ENCODE data around the gene MPPED2.

Gene MPPED2

DNA sequence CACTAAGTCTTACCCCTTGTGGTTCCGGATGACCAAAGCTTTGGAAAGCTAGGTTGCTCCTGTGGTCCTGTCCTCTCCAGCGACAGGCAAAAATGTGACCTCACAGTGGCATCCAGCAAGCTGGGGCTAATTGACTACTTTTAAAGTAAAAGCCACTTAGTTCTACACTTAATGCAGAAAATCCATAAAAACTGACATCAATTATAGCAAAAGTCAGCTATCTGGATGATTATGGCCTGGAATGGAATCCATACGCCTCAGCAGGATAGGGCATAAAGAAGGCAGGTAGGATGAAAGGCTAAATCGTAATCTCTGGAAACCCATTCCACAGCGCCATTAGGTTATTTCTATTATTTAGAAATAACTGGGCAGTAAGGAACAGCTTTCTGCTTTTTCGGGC, 171.3 kb downstream of the MPPED2 start:
- DNase-seq (ENCODE audit: low read depth): no peak
- TF ChIP-seq POLR2A (IDR thresholded peaks at IDR 0.05; ENCODE audit: extremely low read depth, insufficient read length): no peak
- TF ChIP-seq, protein P1, sequence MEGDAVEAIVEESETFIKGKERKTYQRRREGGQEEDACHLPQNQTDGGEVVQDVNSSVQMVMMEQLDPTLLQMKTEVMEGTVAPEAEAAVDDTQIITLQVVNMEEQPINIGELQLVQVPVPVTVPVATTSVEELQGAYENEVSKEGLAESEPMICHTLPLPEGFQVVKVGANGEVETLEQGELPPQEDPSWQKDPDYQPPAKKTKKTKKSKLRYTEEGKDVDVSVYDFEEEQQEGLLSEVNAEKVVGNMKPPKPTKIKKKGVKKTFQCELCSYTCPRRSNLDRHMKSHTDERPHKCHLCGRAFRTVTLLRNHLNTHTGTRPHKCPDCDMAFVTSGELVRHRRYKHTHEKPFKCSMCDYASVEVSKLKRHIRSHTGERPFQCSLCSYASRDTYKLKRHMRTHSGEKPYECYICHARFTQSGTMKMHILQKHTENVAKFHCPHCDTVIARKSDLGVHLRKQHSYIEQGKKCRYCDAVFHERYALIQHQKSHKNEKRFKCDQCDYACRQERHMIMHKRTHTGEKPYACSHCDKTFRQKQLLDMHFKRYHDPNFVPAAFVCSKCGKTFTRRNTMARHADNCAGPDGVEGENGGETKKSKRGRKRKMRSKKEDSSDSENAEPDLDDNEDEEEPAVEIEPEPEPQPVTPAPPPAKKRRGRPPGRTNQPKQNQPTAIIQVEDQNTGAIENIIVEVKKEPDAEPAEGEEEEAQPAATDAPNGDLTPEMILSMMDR (IDR thresholded peaks at IDR 0.05; ENCODE audit: low read depth, low read length): no peak
- TF ChIP-seq MYC (IDR thresholded peaks at IDR 0.05; ENCODE audit: low read depth, low read length): no peak
- TF ChIP-seq, protein P2, sequence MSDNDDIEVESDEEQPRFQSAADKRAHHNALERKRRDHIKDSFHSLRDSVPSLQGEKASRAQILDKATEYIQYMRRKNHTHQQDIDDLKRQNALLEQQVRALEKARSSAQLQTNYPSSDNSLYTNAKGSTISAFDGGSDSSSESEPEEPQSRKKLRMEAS (IDR thresholded peaks at IDR 0.05; ENCODE audit: low read depth, low read length): no peak
- no peak overlapping the region for H3K4me3 ChIP-seq (ENCODE audit: low read depth, low read length)

DNA sequence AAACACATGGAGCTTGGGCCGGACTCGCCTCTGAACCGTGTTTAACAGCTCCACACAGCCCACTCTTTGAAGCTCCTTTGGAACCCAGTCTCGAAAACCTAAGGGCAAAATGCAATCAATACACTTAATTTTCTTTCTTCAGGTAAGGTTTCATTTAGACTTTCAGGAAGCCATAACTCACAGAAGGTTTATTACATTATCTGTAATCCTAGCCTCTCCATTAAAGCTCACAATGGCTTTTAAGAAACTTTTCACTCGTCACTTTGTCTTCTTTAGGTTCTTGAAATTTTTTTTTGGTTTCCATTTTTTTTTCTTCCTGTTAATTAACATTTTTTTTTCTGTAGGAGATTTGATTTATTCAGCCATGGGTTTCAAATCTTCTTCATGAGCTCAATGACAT, 171.9 kb downstream of the MPPED2 start:
- no peak for DNase-seq (ENCODE audit: low read depth)
- TF ChIP-seq, protein P2 (IDR thresholded peaks at IDR 0.05; ENCODE audit: low read depth, low read length): no peak
- H3K4me3 ChIP-seq (ENCODE audit: low read depth, low read length): no peak overlapping the region

DNA sequence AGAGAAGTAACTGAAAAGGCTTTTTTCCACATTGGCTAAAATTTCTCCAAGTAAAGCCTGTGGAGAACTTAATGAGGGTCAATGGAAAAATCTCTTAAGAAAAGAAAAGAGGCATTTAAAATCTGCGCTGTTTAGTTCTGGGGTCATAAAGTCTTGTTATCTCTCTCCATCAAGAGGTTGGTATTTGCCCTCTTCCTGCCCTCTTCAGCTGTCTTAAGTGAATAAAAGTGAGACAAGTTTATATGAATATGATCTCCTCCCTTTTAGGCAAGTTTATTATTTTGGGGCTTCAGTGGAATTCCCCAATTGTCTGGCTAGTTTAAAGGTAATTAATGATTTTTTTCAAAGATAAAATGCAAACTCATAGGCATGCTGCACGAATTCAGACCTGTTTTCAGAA, 173.6 kb downstream of the MPPED2 start:
- no peak overlapping the region for H3K4me3 ChIP-seq (ENCODE audit: low read depth, low read length)
- no peak for DNase-seq (ENCODE audit: low read depth)
- TF ChIP-seq, protein P2 (IDR thresholded peaks at IDR 0.05; ENCODE audit: low read depth, low read length): no peak
- TF ChIP-seq, protein P1 (IDR thresholded peaks at IDR 0.05; ENCODE audit: low read depth, low read length): no peak
- TF ChIP-seq MYC (IDR thresholded peaks at IDR 0.05; ENCODE audit: low read depth, low read length): no peak
- TF ChIP-seq POLR2A (IDR thresholded peaks at IDR 0.05; ENCODE audit: extremely low read depth, insufficient read length): no peak

DNA sequence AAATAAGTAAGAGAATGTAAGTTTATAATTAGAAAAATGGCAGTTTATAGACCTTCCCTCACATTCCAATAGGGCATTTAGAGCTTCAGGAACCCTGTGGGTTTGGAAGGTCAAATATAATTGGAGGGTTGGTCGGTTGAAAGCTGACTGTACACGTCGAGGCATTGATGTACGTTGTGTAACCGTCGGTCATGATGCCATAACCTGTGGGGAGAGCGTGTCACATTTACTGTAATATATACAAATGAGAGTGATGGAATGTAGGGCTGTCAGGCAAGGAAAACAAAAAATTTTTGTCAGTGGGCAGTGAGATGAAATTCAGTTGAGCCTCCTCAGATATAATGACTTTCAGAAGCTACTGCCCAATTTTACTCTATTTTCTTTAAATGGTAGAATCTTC, 174.8 kb downstream of the MPPED2 start:
- DNase-seq (ENCODE audit: low read depth): no peak

DNA sequence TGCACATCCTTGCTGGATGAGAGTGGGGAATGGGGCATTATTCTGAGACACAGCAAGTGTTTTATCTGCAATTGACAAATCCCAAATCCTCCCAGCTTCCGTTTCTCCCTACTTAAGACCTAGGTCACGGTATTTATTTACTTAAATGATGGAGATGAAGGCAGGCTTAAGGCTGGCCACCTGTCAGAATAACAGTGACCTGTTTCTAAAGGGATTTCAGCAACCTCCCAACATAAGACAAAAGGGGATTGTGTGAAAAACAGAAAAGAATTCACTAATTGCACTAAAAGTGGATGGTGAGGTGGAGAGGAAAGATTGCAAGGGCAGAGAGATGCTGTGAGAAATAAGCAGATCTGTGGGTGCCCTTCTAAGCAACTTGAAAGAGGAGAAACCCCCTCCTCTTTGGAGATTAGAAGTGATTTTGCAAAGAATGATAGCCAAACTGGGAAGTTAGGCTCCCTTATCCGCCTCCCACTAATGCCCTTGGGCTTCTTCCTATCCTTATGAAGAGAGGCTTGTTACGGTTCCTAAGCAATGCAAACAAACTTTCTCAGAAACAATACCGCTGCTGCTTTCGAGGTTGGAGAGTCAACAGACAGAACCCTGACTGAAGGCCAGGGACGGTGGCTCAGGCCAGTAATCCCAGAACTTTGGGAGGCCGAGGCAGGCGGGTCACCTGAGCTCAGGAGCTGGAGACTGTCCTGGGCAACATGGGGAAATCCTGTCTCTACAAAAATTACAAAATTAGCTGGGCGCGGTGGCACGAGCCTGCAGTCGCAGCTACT, 179.0 kb downstream of the MPPED2 start:
- TF ChIP-seq MYC (IDR thresholded peaks at IDR 0.05; ENCODE audit: low read depth, low read length): no peak
- TF ChIP-seq, protein P1 (IDR thresholded peaks at IDR 0.05; ENCODE audit: low read depth, low read length): no peak
- TF ChIP-seq POLR2A (IDR thresholded peaks at IDR 0.05; ENCODE audit: extremely low read depth, insufficient read length): no peak
- TF ChIP-seq, protein P2 (IDR thresholded peaks at IDR 0.05; ENCODE audit: low read depth, low read length): no peak
- DNase-seq (ENCODE audit: low read depth): no peak
- H3K4me3 ChIP-seq (ENCODE audit: low read depth, low read length): no peak overlapping the region

More for the DNA sequence above, 174.8 kb downstream of the MPPED2 start:
- TF ChIP-seq, protein P2 (IDR thresholded peaks at IDR 0.05; ENCODE audit: low read depth, low read length): no peak
- no peak overlapping the region for H3K4me3 ChIP-seq (ENCODE audit: low read depth, low read length)

DNA sequence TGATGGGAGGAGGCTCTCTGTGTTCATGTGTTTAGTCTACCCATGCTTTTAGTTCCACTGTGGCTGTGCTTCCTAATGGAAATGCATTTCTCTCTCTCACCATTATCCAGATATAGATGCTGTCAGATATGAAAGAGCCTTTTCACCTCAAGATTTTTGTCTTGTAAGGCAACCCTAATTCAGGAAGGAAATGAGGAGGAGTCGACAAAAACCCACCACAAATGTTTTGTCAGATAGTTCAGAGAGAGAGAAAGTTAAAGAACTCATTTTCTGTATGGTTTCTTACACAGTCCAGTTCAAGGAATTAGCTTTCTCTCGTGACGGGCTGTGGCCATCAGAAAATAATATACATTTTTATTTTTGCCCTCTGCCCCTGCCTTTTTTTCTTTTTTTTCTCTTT, 180.8 kb downstream of the MPPED2 start:
- no peak for DNase-seq (ENCODE audit: low read depth)
- no peak for TF ChIP-seq POLR2A (IDR thresholded peaks at IDR 0.05; ENCODE audit: extremely low read depth, insufficient read length)
- TF ChIP-seq MYC (IDR thresholded peaks at IDR 0.05; ENCODE audit: low read depth, low read length): no peak
- TF ChIP-seq, protein P1 (IDR thresholded peaks at IDR 0.05; ENCODE audit: low read depth, low read length): no peak
- TF ChIP-seq, protein P2 (IDR thresholded peaks at IDR 0.05; ENCODE audit: low read depth, low read length): no peak

More for the DNA sequence above, 180.8 kb downstream of the MPPED2 start:
- H3K4me3 ChIP-seq (ENCODE audit: low read depth, low read length): no peak overlapping the region
